HG02884 (cell line): ENCODE measurements around the gene ADAMTS12.
"Not testable (repeated sequence)": the region's sequence is repeated elsewhere in the genome, so short reads cannot be mapped to it uniquely, and the experiment has no call there.

Experiments
- ATAC-seq: cut with Tn5 transposase; IDR thresholded peaks from one replicate; pipeline ENCODE4 v1.9.1; 2021; ENCODE audit warnings: mild to moderate bottlenecking, moderate library complexity; ENCODE audit not compliant: unreplicated experiment

ADAMTS12 gene

GRCh38 chr5:33557605-33558004, 334.2 kb downstream of the ADAMTS12 start:
- ATAC-seq, result no peak

GRCh38 chr5:33556330-33557328, 335.2 kb downstream of the ADAMTS12 start:
- no peak for ATAC-seq

GRCh38 chr5:33549982-33550567, 341.7 kb downstream of the ADAMTS12 start:
- ATAC-seq, result no peak

- ATAC-seq, result not testable (repeated sequence)
Observed at GRCh38 chr5:33539790-33540189, 352.0 kb downstream of the ADAMTS12 start.

GRCh38 chr5:33539212-33539611, 352.6 kb downstream of the ADAMTS12 start:
- ATAC-seq, result no peak

- no peak for ATAC-seq
Observed at GRCh38 chr5:33538201-33538600, 353.6 kb downstream of the ADAMTS12 start.

- no peak for ATAC-seq
Observed at GRCh38 chr5:33537240-33537639, 354.6 kb downstream of the ADAMTS12 start.

- no peak for ATAC-seq
Observed at GRCh38 chr5:33536802-33537201, 355.0 kb downstream of the ADAMTS12 start.

GRCh38 chr5:33531824-33532223, 360.0 kb downstream of the ADAMTS12 start:
- ATAC-seq, result no peak

- no peak for ATAC-seq
Observed at GRCh38 chr5:33531037-33531298, 360.8 kb downstream of the ADAMTS12 start.

GRCh38 chr5:33530183-33531036, 361.4 kb downstream of the ADAMTS12 start:
- no peak for ATAC-seq

- ATAC-seq, result no peak
Observed at GRCh38 chr5:33527696-33528095, 364.1 kb downstream of the ADAMTS12 start.

- ATAC-seq, result no peak
Observed at GRCh38 chr5:33526755-33527154, 365.0 kb downstream of the ADAMTS12 start.

GRCh38 chr5:33524476-33524875, 367.3 kb downstream of the ADAMTS12 start:
- ATAC-seq, result no peak

- ATAC-seq, result no peak
Observed at GRCh38 chr5:33523208-33523771, 368.5 kb downstream of the ADAMTS12 start.

- ATAC-seq, result no peak
Observed at GRCh38 chr5:33516421-33516820, 375.4 kb downstream of the ADAMTS12 start.

- ATAC-seq, result not testable (repeated sequence)
Observed at GRCh38 chr5:33515366-33515765, 376.4 kb downstream of the ADAMTS12 start.

- no peak for ATAC-seq
Observed at GRCh38 chr5:33513462-33514185, 378.2 kb downstream of the ADAMTS12 start.

- ATAC-seq, result no peak
Observed at GRCh38 chr5:33509036-33509435, 382.8 kb downstream of the ADAMTS12 start.

- no peak for ATAC-seq
Observed at GRCh38 chr5:33507426-33507825, 384.4 kb downstream of the ADAMTS12 start.
